Upper lobe of left lung (tissue), 4 donors: ENCODE measurements around the gene ZNF443.

Experiments
- CTCF ChIP-seq, 6 experiments: fragments of 450-650 bp in 4 of 6; fragments of 200-600 bp in 2 of 6; sonication (generic) in 2 of 6; IDR thresholded peaks; one replicate each; pipeline ENCODE4 v1.5.1; 2016 to 2019; ENCODE audit warnings: antibody characterized with exemption in 6 of 6
- EP300 ChIP-seq, 4 donors: sonication (generic); formaldehyde crosslinking; IDR thresholded peaks; one replicate each; pipeline ENCODE4 v1.5.1; 2017; ENCODE audit warnings: antibody characterized with exemption in 4 of 4, control low read depth in 2 of 4
- POLR2A ChIP-seq, 4 donors: fragments of 450-650 bp; IDR thresholded peaks; one replicate each; pipeline ENCODE4 v1.5.1; 2016 to 2017; ENCODE audit warnings: antibody characterized with exemption in 4 of 4, mild to moderate bottlenecking in 2 of 4
- POLR2AphosphoS5 ChIP-seq, 2 donors: sonication (generic); formaldehyde crosslinking; IDR thresholded peaks; one replicate each; pipeline ENCODE4 v1.5.1; 2017; ENCODE audit warnings: antibody characterized with exemption in 2 of 2

GRCh38 chr19:12411893-12412292 is 28.9 kb downstream of the ZNF443 start:
- TF ChIP-seq CTCF (IDR thresholded peaks at IDR 0.05) = no peak
- no peak for TF ChIP-seq POLR2AphosphoS5 (IDR thresholded peaks at IDR 0.05)
- TF ChIP-seq EP300 (IDR thresholded peaks at IDR 0.05) = no peak
- TF ChIP-seq POLR2A (IDR thresholded peaks at IDR 0.05) = no peak
